CD8-positive, alpha-beta memory T cell (primary cell): Measurements from ENCODE around the gene GH2. TPM values are rescaled to one million over a fixed set of nuclear protein-coding genes. Genes with fewer than 3 reads are reported as not detected.

ENCODE experiments used
- CTCF ChIA-PET: fragments of 350-600 bp; sonication (Branson Sonifier 250); formaldehyde crosslinking; loops from one replicate; lab custom pipeline; 2021; ENCODE audit warnings: antibody characterized with exemption; lab: Charles Lee
- POLR2A ChIA-PET: fragments of 350-600 bp; sonication (Branson Sonifier 250); formaldehyde crosslinking; loops from one replicate; lab custom pipeline; 2021; ENCODE audit warnings: antibody characterized with exemption; lab: Charles Lee
- DNase-seq, 5 donors: peaks; one replicate each; pipeline versions ENCODE4 v3.0.0 to v3.0.0-alpha.2; 2020 to 2022; ENCODE audit warnings: mixed read lengths in 1 of 5
- H3K27ac ChIP-seq: one replicate; pipeline ENCODE4 v1.7.0; 2013; ENCODE audit warnings: low read depth, mild to moderate bottlenecking, low read length, moderate library complexity
- H3K27me3 ChIP-seq: 2 replicates; pipeline ENCODE4 v1.7.0; 2013; ENCODE audit warnings: low read length, mild to moderate bottlenecking; ENCODE audit not compliant: insufficient read depth, poor library complexity, severe bottlenecking
- H3K36me3 ChIP-seq: 2 replicates; pipeline ENCODE4 v1.7.0; 2013; ENCODE audit warnings: mild to moderate bottlenecking, low read length, moderate library complexity; ENCODE audit not compliant: insufficient read depth
- H3K4me1 ChIP-seq: 2 replicates; pipeline ENCODE4 v1.7.0; 2013; ENCODE audit warnings: mild to moderate bottlenecking, low read length, moderate library complexity; ENCODE audit not compliant: insufficient read depth
- H3K4me3 ChIP-seq: 2 replicates; pipeline ENCODE4 v1.7.0; 2013; ENCODE audit warnings: mild to moderate bottlenecking, low read length
- H3K9me3 ChIP-seq: 2 replicates; pipeline ENCODE4 v1.7.0; 2013; ENCODE audit warnings: mild to moderate bottlenecking, low read length
- H3K27ac Mint-ChIP-seq, 8 donors: one replicate each; pipeline ENCODE4 v1.8.0; 2020 to 2021; ENCODE audit warnings: mixed read lengths in 8 of 8, mild to moderate bottlenecking in 6 of 8, inconsistent platforms in 3 of 8, moderate library complexity in 3 of 8
- H3K27me3 Mint-ChIP-seq, 2 donors: one replicate each; pipeline ENCODE4 v1.8.0; 2020 to 2021; ENCODE audit warnings: mixed read lengths in 2 of 2, mild to moderate bottlenecking in 1 of 2, moderate library complexity in 1 of 2
- H3K36me3 Mint-ChIP-seq, 3 donors: one replicate each; pipeline ENCODE4 v1.8.0; 2020 to 2021; ENCODE audit warnings: mixed read lengths in 3 of 3, inconsistent platforms in 1 of 3, mild to moderate bottlenecking in 1 of 3
- H3K4me1 Mint-ChIP-seq, 3 donors: one replicate each; pipeline ENCODE4 v1.8.0; 2020 to 2021; ENCODE audit warnings: mixed read lengths in 3 of 3, inconsistent platforms in 1 of 3, mild to moderate bottlenecking in 1 of 3
- H3K4me3 Mint-ChIP-seq, 7 donors: one replicate each; pipeline ENCODE4 v1.8.0; 2020 to 2021; ENCODE audit warnings: mixed read lengths in 7 of 7, mild to moderate bottlenecking in 6 of 7, moderate library complexity in 4 of 7, inconsistent platforms in 2 of 7
- H3K9me3 Mint-ChIP-seq, 5 donors: one replicate each; pipeline ENCODE4 v1.8.0; 2020 to 2022; ENCODE audit warnings: mixed read lengths in 5 of 5, mild to moderate bottlenecking in 3 of 5, moderate library complexity in 2 of 5, inconsistent platforms in 1 of 5
- polyA plus RNA-seq: library from polyadenylated mRNA; unstranded; fragments of 300-500 nt; fragmentation: Illumina TruSeq; gene quantifications from one replicate; pipeline ENCODE4 v1.2.3, GENCODE V29; 2021
- total RNA-seq, 2 experiments: library from RNA; stranded (reverse); gene quantifications; one replicate each; pipeline ENCODE4 v1.2.3, GENCODE V29; 2021

GH2 gene
- total and polyA plus RNA-seq, 3 experiments from 2014 or later: not detected

DNA sequence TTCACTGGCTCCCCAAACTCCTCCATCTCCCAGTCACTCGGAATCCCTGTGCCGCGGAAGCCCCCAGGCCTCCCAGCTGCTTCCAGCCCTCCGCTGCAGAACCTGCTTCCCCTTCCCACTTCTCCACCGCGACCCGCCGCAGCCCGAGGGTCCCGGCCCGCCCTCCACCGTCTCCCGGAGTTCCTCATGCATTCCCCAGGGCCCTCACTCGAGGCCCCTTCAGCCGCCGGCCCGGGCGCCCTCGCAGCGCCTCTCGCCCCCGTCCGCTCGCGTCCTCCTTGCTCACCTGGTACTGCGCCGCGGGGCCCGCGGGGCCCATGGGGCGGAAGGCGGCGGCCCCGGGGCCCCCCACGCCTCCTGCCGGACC, 39.6 kb downstream of the GH2 start:
- Mint-ChIP-seq H3K27ac (peak overlapping the region; percentile 84 to 97 (median 94)), H3K4me1 (peaks cover 34 to 47% (median 46%) of the 10 kb centered on the region in 3 donors), H3K36me3 (peaks cover 0 to 15% (median 0%) of the 10 kb centered on the region in 3 donors), H3K27me3 (no peaks in the 10 kb centered on the region), H3K9me3 (no peaks in the 10 kb centered on the region), H3K4me3 (peak overlapping the region; percentile 91 to 97 (median 94))
- ChIA-PET POLR2A (interaction anchor here (0.9 to 6.9 kb wide), 3 partner anchors 13 to 147 kb away, joined by 4 to 73 read pairs (median 4); partner anchors contain the start of genes CCDC47, DDX42, FTSJ3 and PSMC5), CTCF (interaction anchor here (1.4 to 6.8 kb wide), 2 partner anchors 9 to 14 kb away, joined by 5 to 48 read pairs; partner anchors contain the start of genes FTSJ3 and PSMC5)
- peaks cover 44% of the 10 kb centered on the region for H3K4me1 ChIP-seq
- peak overlapping the region; percentile 88 for H3K27ac ChIP-seq
- no peaks in the 10 kb centered on the region for H3K9me3 ChIP-seq
- H3K4me3 ChIP-seq: peak overlapping the region; percentile 69
- DNase-seq: peak in 1 of 5 donors; percentile 59
- H3K36me3 ChIP-seq: no peaks in the 10 kb centered on the region
- H3K27me3 ChIP-seq: no peaks in the 10 kb centered on the region

DNA sequence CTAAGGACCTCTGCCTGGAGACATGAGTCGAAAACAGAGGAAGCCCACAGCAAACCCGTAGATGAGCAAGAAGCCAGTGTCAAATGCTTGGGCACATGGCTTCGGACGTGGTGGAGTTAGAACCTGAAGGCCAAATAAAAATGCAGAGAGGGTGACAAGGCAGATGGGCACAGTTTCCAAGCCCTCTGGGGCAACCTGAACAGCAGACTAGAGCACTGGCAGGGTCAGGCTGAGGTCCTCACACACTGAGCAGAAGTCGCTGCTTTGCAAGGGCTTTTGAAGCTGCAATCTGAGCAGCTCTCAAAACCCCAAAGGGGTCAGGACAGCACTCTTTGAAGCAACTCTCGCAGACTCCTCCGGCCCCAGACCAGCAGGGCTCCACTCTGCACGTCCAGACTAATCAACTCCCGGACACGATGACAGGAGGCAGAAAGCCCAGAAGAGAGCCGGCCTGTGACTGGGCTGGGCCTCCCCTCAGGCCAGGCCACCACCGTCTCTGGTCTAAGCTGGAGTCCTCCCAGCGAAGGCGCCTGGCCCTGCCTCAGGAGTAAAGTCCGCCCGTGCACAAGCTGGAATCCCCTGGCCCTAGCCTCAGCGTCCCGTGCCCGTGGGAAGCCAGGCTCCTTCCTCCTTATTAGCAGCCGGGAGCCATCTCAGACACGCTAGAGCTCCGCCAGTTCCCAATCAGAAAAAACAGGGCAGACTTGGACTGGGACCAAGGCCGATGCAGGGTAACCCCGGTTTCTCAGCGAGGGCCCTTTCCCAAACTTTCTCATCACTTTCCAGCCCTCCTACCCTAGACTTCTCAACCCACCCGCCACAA, 40.2 kb downstream of the GH2 start:
- Mint-ChIP-seq H3K4me1 (peaks cover 34 to 50% (median 47%) of the 10 kb centered on the region in 3 donors), H3K27me3 (no peaks in the 10 kb centered on the region), H3K36me3 (peaks cover 0 to 21% (median 0%) of the 10 kb centered on the region in 3 donors), H3K9me3 (no peaks in the 10 kb centered on the region), H3K4me3 (peak overlapping the region; percentile 91 to 97 (median 94)), H3K27ac (peak overlapping the region; percentile 84 to 97 (median 94))
- H3K4me1 ChIP-seq: peaks cover 44% of the 10 kb centered on the region
- ChIA-PET POLR2A (interaction anchor here (0.9 to 6.9 kb wide), 4 partner anchors 12 to 147 kb away, joined by 4 to 73 read pairs (median 4); partner anchors contain the start of genes CCDC47, DDX42, FTSJ3 and PSMC5), CTCF (interaction anchor here (1.4 to 6.8 kb wide), 2 partner anchors 8 to 13 kb away, joined by 5 to 48 read pairs; partner anchors contain the start of genes FTSJ3 and PSMC5)
- peak overlapping the region; percentile 88 for H3K27ac ChIP-seq
- no peak for DNase-seq
- no peaks in the 10 kb centered on the region for H3K9me3 ChIP-seq
- no peaks in the 10 kb centered on the region for H3K27me3 ChIP-seq
- peak overlapping the region; percentile 69 for H3K4me3 ChIP-seq
- peaks cover 4% of the 10 kb centered on the region for H3K36me3 ChIP-seq

DNA sequence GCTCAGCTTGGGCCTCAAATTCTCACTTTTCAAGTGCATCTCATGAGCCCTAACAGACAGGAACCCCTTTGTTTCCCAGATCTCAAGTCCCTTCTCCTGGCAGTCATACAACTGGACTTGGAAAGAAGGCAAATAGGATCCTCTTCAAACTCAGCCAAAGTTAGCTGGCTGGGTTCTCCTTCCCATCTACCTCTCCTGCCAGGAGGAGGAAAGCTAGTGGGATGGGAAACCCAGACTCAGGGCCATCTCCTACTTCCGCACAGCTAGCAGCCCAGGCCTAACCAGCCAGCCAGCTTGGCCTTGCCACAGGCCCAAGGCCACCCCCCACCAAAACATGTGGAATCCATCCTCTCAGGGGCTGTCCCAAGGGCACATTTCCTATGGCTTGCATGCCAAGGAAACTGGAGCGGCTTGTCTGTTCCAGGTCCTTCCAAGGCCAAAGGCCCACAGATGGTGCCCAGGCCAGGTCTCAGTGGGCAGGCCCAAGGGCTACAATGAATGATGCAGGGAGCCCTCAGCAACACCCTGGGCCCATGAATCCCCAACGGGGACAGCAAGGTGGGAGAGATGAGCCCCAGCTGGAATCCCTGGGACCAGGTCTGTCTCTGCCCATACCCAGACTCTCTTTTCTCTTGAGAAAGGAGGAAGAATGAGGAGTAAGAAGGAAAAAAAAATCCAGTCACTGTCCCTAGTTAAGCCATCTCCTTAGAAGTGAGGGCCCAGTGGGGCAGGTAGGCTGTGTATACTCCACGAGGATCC, 41.0 kb downstream of the GH2 start:
- Mint-ChIP-seq H3K27ac (peak overlapping the region; percentile 62 to 97 (median 90)), H3K27me3 (no peaks in the 10 kb centered on the region), H3K4me3 (peak overlapping the region; percentile 91 to 97 (median 94)), H3K9me3 (no peaks in the 10 kb centered on the region), H3K4me1 (peaks cover 36 to 51% (median 47%) of the 10 kb centered on the region in 3 donors), H3K36me3 (peaks cover 0 to 28% (median 0%) of the 10 kb centered on the region in 3 donors)
- Histone ChIP-seq H3K9me3 (no peaks in the 10 kb centered on the region), H3K27me3 (no peaks in the 10 kb centered on the region), H3K36me3 (peaks cover 9% of the 10 kb centered on the region), H3K4me1 (peaks cover 44% of the 10 kb centered on the region), H3K27ac (peak overlapping the region; percentile 88), H3K4me3 (peak overlapping the region; percentile 69)
- CTCF ChIA-PET: interaction anchor here (0.7 to 6.8 kb wide), 3 partner anchors 8 to 12 kb away, joined by 3 to 48 read pairs (median 5); partner anchors contain the start of genes FTSJ3 and PSMC5
- POLR2A ChIA-PET: interaction anchor here (1.4 to 6.9 kb wide), 2 partner anchors 11 to 99 kb away, joined by 4 to 73 read pairs; partner anchors contain the start of genes FTSJ3, PSMC5 and STRADA
- DNase-seq: no peak

DNA sequence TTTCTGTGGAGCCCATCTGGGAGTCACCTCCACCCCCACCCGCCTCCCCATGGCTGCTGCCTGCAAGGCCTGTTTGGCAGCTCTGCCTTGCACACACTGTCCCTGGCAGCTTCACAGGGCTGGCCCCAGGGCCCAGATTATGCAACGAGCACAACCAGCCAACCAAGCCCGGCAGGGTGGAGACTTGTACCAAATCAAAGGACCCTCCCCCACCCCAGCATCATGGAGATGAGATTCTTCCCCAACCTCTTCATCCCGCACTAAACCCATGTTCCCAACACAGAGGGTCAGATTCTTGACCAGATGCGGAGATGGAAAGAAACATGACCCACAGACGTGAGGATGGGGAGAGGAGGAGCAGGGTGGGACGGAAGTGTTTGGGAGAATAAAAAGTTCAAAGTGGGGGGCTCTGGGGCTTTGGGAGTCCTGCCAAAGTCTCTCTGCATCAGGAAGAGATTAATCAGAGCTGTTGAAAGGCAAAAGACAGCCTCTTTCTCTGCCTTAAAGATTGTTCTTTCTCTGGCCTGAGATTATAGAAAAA, 43.0 kb downstream of the GH2 start:
- Histone ChIP-seq H3K4me1 (peaks cover 53% of the 10 kb centered on the region), H3K4me3 (peak overlapping the region; percentile 8), H3K9me3 (no peaks in the 10 kb centered on the region), H3K36me3 (peaks cover 19% of the 10 kb centered on the region), H3K27ac (no peak overlapping the region), H3K27me3 (no peaks in the 10 kb centered on the region)
- Mint-ChIP-seq H3K4me1 (peaks cover 43 to 59% (median 51%) of the 10 kb centered on the region in 3 donors), H3K27ac (peak overlapping the region in 5 of 8 donors; percentile 22 to 82 (median 60)), H3K4me3 (peak overlapping the region; percentile 38 to 82 (median 65)), H3K36me3 (peaks cover 0 to 48% (median 6%) of the 10 kb centered on the region in 3 donors), H3K27me3 (peaks cover 0 to 1% of the 10 kb centered on the region in 2 donors), H3K9me3 (no peaks in the 10 kb centered on the region)
- DNase-seq: no peak
- CTCF ChIA-PET: interaction anchor here (0.9 to 6.8 kb wide), 5 partner anchors 9 to 27 kb away, joined by 3 to 48 read pairs (median 3); partner anchors contain the start of genes FTSJ3 and PSMC5
- POLR2A ChIA-PET: interaction anchor here (0.6 to 6.9 kb wide), 5 partner anchors 9 to 361 kb away, joined by 3 to 73 read pairs (median 4); partner anchors contain the start of genes CCDC47, DDX42, FTSJ3 and PSMC5

DNA sequence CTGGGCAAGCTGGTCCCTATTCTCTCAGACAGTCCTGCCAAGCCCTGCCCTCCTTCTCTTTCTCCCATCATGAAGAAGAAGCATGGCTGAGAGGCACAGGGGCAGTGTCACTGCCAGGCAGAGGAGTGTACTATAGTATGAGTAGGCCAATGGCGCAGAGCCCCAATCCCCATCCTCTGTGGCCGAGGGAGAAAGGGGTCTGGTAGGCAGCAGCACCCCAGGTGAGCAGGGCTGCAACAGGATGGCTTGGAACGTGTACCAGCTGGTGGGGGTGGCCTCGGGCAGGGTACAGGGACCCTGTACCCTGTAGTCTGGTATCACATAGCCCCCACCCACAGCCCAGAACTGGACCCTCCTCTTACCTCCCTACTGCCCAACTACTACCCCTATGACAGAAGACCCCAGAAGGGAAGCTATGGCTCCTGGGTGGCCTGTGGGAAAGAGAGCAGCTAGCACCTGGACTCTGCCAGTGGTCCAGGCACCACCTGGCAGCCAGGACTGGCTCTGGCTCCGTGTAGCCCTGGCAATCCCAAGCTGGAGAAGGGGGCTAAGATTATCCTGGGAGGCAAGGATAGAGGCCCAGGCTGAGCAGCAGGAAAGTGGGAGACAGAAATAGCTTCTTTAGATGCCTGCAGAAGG, 43.7 kb downstream of the GH2 start:
- Mint-ChIP-seq H3K27ac (peak overlapping the region in 4 of 8 donors; percentile 79 to 86 (median 83)), H3K4me3 (peak overlapping the region in 3 of 7 donors; percentile 9 to 82 (median 32)), H3K27me3 (peaks cover 0 to 1% of the 10 kb centered on the region in 2 donors), H3K9me3 (no peaks in the 10 kb centered on the region), H3K36me3 (peaks cover 0 to 54% (median 7%) of the 10 kb centered on the region in 3 donors), H3K4me1 (peaks cover 41 to 57% (median 49%) of the 10 kb centered on the region in 3 donors)
- H3K36me3 ChIP-seq: peaks cover 25% of the 10 kb centered on the region
- no peak overlapping the region for H3K27ac ChIP-seq
- no peaks in the 10 kb centered on the region for H3K9me3 ChIP-seq
- H3K4me3 ChIP-seq: no peak overlapping the region
- H3K27me3 ChIP-seq: no peaks in the 10 kb centered on the region
- ChIA-PET POLR2A (interaction anchor here (0.6 to 6.9 kb wide), 3 partner anchors 9 to 65 kb away, joined by 3 to 73 read pairs (median 6); partner anchors contain the start of genes CCDC47, DDX42, FTSJ3 and PSMC5), CTCF (interaction anchor here (0.9 to 6.8 kb wide), 5 partner anchors 9 to 128 kb away, joined by 3 to 48 read pairs (median 3); partner anchors contain the start of genes FTSJ3 and PSMC5)
- no peak for DNase-seq
- H3K4me1 ChIP-seq: peaks cover 48% of the 10 kb centered on the region

DNA sequence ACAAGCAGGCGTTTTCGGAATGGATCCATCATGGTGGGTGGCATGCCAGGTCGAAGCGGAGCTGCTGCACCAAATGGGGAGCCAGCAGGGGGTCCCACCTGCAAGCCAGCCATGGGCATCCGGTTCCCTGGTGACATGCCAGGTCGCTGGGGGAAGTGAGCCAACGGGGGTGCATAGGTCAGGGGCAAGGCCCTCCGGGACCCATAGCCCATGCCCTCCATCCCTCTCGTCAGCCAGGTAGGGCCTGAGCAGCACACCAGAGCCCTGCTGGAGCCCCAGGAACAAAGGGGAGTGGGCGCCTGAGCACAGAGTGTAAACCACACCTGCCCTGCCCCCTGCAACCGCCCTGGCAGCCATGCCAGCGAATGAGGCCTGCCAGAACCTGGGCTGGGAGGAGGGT, 44.3 kb downstream of the GH2 start:
- no peak overlapping the region for H3K27ac ChIP-seq
- H3K9me3 Mint-ChIP-seq: no peaks in the 10 kb centered on the region
- peaks cover 29% of the 10 kb centered on the region for H3K36me3 ChIP-seq
- no peak overlapping the region for H3K4me3 ChIP-seq
- H3K4me3 Mint-ChIP-seq: no peak overlapping the region
- ChIA-PET POLR2A (no interaction called here), CTCF (interaction anchor here (1.0 to 6.8 kb wide), 4 partner anchors 9 to 127 kb away, joined by 3 to 48 read pairs (median 10); partner anchors contain the start of genes FTSJ3 and PSMC5)
- H3K36me3 Mint-ChIP-seq: peaks cover 0 to 59% (median 7%) of the 10 kb centered on the region in 3 donors
- no peak for DNase-seq
- H3K4me1 Mint-ChIP-seq: peaks cover 41 to 57% (median 49%) of the 10 kb centered on the region in 3 donors
- H3K4me1 ChIP-seq: peaks cover 48% of the 10 kb centered on the region
- H3K27ac Mint-ChIP-seq: no peak overlapping the region
- H3K27me3 Mint-ChIP-seq: peaks cover 0 to 1% of the 10 kb centered on the region in 2 donors
- H3K9me3 ChIP-seq: no peaks in the 10 kb centered on the region
- no peaks in the 10 kb centered on the region for H3K27me3 ChIP-seq
